SHP77 (cell line): ENCODE data around the gene SLC35A4.
"Not testable (repeated sequence)": the region's sequence is repeated elsewhere in the genome, so short reads cannot be mapped to it uniquely, and the experiment has no call there.

Experiments used
- DNase-seq, 2 experiments: peaks; one replicate each; lab custom pipeline; 2025; lab: John Stamatoyannopoulos, UW

The SLC35A4 gene

DNA sequence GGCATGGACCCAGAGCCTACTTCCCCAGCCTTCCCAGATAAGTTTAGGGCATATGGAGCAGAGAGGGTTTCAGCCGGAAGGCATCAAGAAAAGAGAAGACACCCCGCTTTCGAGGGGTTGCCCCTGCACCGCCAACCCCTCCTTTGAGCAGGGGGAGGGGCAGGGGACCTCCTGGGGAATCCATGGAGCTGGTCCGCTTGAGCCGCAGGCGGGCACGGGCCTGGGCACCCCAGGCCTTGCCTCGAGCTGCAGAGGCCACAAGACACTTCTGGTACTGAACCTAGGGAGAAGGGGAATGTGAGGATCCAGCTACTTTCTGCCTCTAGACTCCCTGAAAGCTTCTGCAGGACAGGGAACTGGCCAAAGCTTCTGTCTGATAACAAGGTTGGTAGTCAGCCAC is 6.1 kb upstream of the SLC35A4 start:
- no peak for DNase-seq

DNA sequence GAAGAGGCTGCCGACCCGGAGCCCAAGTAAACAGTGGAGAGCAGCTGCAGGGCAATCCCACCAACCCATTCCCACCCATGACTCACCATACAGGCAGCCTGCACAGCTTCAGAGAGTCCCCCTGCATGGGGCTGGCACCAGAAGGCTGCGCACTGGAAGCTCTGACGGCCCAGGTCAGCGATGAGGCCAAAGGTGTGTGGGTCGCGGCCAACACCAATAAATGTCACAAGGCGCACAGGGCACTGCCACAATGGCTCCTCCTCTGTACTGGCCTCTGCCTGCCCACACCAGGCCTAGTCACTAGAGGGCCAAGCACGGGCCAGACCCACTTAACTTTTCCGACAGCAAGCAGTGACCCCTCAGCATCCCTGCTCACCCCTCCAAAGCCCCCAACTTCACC is 4.4 kb upstream of the SLC35A4 start:
- no peak for DNase-seq

DNA sequence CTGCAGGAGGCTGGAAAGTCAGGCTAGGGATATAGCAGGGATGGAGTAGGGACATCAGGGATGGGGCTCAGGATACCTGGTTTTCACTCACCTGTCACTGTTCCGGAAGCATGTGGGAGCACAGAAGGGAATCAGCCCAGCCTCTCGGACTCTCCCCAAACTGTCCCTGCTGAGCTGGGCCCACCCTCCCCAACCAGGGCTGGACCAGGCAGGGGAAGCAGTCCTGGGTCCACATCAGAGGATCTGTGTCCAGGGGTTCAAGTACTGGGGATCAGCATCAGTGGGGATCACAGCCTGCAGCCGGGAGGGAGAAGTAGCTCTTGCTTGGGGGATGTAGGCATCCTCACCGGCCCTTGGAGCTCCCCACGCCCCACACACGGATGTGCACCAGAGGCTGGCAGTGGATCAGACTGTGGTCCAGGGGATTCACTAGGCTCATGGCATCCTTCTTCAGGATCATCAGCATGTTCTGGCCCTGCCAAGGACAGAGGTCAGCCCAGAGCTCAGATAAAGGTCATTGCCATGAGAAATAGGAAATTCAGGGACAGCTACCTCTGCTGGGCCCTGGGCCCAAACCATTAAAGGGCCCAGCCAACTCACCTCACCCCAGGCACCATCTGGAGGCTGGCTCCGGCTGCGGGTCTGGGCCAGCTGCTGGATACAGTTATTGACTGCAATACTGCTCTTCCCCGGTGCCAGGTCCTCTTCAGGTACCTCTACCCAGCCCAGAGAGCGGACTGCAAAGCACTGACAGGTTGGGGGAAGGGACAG is 2.7 kb upstream of the SLC35A4 start:
- DNase-seq = no peak

DNA sequence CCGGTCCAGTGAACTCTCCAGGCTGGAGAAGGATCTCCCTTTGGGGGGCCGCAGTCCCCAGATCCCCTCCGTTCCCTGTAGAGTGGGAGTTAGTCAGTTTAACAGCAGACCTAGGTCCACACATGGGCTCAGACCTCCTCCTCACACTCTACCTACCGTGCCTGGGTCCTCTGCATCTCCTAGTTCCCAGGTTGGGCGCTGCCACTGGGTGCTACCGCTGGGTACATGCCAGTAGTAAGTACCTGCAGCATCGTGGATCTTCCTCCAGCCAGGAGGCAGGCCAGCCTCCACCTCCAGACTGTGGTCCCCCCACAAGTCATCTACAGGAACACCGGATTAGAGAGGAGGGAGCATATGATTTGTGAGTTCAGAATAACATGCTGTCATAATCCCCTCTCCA is 1.0 kb upstream of the SLC35A4 start:
- DNase-seq = peak in 1 of 2 experiments; percentile 43

DNA sequence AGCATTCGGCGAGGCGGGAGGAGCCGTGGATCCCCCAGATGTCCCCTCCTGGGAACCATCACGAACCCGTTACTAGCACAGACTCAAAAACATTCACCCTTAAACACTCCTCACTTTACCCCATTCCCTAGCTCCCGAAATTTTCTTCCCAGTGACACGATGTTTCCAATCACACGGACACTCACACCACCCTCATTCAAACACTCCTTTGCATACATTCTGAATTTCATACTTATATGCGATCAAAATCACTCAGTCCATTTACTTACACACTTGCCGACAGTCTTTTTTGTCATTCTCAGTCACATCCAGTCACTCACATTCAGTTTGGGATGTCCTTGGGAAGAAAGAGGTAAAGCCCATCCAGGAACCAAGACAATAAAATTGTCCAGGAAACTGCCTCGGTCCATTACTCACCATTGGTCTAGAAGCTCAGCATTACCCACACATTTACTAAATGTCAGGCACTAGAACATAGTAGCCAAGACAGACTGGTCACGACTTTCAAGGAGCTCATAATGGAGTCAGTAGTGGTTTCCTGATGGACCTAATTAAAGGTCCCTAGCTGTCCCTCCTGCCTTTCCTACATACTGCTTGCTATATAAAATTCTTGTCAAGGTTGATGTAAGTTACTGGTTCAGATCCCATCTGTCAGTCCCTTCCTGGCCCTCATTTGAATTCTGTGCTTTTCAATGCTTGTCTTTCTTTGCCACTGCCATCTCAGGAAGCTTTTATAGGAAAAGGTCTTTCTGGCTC is 574 bp downstream of the SLC35A4 start:
- DNase-seq = no peak

DNA sequence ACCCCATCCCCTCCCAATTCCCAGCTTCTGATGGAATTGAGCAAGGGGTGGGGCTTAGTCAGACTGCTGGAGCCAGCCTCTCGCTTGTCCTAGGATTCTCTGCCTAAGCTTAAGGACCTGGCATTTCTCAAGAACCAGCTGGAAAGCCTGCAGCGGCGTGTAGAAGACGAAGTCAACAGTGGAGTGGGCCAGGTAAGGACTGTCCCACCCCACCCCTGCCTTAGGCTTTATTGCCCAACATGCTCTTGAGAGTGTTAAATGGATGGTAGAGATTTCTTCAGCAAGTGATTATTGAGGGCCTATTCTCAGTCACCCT is 1.1 kb downstream of the SLC35A4 start:
- no peak for DNase-seq

DNA sequence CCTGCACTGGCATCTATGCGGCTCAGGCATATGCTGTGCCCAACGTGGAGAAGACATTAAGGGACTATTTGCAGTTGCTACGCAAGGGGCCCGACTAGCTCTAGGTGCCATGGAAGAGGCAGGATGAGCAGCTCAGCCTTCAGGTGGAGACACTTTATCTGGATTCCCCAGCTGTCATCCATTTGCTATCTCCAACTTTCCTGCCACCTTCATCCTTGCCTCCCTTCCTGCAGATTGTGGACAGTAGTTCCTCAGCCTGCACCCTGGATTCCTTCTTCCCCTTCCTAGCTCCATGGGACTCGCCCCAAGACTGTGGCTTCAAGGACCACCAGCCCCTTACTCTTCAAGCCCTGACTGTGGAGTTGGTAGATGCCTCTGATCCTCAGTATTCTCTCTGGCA is 2.0 kb downstream of the SLC35A4 start:
- no peak for DNase-seq

DNA sequence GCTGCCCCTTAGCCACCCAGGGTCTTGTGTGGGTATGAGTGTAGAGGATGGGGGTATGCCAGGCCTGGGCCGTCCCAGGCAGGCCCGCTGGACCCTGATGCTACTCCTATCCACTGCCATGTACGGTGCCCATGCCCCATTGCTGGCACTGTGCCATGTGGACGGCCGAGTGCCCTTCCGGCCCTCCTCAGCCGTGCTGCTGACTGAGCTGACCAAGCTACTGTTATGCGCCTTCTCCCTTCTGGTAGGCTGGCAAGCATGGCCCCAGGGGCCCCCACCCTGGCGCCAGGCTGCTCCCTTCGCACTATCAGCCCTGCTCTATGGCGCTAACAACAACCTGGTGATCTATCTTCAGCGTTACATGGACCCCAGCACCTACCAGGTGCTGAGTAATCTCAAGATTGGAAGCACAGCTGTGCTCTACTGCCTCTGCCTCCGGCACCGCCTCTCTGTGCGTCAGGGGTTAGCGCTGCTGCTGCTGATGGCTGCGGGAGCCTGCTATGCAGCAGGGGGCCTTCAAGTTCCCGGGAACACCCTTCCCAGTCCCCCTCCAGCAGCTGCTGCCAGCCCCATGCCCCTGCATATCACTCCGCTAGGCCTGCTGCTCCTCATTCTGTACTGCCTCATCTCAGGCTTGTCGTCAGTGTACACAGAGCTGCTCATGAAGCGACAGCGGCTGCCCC is 2.6 kb downstream of the SLC35A4 start:
- DNase-seq = no peak

DNA sequence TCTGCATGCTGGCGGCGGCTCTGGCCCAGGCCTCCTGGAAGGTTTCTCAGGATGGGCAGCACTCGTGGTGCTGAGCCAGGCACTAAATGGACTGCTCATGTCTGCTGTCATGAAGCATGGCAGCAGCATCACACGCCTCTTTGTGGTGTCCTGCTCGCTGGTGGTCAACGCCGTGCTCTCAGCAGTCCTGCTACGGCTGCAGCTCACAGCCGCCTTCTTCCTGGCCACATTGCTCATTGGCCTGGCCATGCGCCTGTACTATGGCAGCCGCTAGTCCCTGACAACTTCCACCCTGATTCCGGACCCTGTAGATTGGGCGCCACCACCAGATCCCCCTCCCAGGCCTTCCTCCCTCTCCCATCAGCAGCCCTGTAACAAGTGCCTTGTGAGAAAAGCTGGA is 3.2 kb downstream of the SLC35A4 start:
- no peak for DNase-seq

DNA sequence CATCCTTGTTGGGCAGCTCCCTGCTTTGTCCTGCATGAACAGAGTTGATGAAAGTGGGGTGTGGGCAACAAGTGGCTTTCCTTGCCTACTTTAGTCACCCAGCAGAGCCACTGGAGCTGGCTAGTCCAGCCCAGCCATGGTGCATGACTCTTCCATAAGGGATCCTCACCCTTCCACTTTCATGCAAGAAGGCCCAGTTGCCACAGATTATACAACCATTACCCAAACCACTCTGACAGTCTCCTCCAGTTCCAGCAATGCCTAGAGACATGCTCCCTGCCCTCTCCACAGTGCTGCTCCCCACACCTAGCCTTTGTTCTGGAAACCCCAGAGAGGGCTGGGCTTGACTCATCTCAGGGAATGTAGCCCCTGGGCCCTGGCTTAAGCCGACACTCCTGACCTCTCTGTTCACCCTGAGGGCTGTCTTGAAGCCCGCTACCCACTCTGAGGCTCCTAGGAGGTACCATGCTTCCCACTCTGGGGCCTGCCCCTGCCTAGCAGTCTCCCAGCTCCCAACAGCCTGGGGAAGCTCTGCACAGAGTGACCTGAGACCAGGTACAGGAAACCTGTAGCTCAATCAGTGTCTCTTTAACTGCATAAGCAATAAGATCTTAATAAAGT is 3.9 kb downstream of the SLC35A4 start:
- DNase-seq = no peak

DNA sequence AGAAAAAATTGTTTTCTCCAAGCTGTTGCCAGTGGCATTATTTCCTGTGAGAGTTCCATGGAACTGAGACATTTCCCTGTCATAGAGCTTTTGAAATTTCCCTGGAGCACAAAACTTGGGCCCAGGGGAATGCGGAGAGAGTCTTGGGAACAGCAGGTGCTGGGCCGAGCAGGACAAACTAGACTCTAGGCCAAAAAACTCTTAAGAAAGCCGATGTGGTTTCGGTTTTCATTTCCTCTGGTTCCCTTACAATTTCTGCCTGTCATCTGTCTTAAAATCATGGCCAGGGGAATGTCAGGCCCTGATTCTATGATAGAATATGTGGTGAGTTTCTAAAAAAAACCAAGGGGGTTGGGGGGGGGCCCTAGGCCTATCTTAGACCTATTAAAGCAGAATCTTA is 4.6 kb downstream of the SLC35A4 start:
- no peak for DNase-seq

DNA sequence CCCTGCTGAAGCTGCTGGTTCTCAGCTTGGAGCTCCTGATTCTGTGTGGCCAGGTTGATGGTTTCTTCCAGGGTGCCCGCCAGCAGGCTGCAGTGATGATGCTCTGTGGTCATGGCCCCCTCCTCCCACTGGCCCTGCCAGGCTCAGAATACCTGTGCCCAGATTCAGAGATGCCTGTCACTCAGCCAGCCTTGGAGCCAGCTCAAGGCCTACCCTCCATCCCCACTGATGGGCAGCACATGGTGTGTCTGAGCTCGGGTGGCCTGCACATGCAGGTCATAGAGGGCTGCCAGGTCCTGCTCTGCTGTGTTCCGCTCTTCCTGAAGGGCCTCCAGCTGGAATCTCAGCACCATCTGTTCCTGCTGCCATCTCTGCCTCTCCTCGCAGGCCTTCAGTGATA is 5.4 kb downstream of the SLC35A4 start:
- DNase-seq = no peak

DNA sequence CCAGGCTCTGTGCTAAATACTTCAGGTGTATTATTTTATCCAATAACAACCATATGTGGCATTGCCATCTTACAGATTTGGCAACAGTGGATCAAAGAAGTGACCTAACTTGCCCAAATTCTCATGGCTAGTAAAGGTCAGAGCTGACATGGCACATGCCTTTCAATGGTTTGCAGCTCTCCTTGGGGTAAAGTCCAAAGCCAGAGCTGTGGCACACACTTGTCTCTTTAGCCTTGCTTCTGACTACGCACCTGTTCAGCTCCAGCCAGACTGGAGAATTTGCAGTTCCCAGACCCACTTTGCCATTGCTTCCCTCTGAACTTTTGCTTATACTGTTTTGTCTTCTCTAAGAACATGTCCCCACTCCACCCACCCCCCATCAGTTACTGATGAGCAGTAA is 5.9 kb downstream of the SLC35A4 start:
- DNase-seq = no peak

DNA sequence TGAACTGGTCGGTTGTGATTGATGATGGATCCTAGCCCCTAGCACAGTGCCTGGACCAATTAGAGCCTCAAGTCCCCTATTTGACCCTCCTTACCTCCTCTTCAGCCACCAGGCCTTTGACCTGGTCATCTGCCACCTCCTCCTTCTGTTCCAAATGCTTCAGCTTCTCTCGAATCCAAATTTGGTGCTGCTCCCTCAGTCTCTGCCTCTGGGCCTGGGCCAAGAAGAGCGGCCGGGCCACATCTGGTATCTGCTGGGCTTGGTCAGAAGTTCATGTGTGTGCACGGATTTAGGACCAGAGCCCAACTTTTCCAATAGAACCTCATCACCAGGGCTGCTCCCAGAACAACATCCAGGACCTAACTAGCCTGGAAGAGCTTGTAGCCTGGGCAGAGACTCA is 6.5 kb downstream of the SLC35A4 start:
- DNase-seq = no peak

DNA sequence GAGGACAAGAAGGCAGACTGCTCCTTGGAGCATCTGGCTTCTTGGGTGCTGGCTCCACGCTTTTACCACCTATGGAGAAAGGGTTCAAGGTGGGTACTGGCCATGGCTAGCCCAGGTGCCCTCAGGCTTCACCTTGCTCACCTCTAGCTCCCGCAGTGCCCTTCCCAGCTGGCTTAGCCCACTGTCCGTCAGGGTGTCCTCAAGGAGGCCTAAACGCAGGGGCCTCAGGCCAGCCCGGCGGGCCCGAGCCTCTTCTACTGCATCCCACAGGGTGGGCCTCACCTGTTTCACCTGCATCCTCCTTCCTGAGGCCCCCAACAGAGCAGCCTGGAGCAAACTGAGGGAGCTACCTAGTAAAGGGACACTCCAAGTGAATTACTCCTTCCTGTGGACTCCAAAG is 9.1 kb downstream of the SLC35A4 start:
- DNase-seq = no peak

DNA sequence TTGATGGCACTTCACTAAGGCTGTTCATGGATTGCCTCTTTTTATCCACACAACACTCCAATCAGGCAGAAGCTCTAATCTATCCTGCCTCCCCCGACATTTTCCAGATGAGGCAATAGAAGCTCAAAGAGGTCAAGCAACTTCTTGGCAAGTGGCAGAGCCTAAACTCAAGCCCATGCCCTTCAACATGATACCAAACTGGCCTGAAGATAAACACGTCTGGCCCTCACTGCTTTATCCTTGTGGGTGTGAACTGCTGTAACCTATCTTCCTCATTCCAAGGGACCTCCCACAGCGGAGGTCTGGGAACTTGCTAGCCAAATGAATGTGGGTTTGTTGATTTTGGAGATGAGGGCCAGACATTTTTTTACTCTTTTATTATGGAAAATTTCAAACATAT is 9.5 kb downstream of the SLC35A4 start:
- DNase-seq = no peak

DNA sequence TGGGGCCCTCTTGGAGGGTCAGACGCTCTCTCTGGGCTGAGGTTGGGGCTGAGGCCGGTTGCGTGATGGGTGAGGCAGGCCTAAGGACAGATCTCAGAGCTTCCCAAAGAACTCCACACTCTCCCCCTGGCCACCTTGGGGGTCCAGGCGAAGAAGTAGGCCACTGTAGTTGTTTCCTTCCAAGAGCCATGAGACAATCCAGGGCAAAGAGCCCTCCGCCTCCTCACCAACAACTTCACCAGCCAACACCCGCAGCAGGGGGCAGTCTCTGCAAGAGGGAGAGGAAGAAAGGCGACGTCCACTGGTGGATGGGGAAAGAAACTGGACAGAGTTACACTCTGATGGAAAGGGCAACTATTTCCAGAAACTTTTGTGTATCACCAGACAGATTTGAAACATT is 10.7 kb downstream of the SLC35A4 start:
- DNase-seq = peak; percentile 40 to 51

DNA sequence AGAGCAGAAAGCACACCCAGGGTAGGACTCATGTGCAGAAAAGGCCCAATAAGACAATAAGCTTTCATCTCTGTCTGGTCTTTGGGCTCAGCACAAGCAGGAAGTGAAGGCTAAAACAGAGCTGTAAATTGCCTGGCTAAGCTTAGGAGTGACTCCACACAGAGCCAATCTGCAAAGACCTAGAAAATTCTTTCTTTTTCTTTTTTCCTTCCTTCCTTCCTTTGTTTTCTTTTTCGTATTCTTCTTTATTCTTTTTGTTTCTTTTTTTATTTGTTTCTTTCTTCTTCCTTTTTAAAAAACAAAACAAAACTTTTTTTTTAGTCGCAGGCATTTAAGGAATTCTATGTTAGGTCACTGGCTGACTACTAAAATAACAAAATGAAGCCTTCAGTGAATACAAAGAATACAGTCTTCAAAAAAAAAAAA is 12.2 kb downstream of the SLC35A4 start:
- no peak for DNase-seq

DNA sequence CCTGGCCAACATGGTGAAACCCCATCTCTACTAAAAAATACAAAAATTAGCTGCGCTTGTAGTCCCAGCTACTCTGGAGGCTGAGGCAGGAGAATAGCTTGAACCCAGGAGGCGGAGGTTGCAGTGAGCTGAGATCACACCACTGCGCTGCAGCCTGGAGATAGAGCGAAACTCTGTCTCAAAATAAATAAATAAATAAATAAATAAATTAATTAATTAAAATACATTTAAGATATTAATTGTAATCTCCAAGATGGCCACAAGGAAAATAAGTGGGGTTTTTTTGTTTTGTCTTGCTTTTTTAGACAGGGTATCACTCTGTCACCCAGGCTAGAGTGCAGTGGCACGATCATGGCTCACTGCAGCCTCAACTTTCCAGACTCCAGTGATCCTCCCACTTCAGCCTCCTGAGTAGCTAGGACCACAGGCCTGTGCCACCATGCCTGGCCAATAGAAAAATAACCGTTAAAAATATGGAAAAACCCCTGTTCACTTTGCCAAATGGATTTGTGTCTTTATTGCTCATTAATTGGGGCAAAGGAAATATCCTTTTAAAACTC is 14.6 kb downstream of the SLC35A4 start:
- DNase-seq = not testable (repeated sequence)

DNA sequence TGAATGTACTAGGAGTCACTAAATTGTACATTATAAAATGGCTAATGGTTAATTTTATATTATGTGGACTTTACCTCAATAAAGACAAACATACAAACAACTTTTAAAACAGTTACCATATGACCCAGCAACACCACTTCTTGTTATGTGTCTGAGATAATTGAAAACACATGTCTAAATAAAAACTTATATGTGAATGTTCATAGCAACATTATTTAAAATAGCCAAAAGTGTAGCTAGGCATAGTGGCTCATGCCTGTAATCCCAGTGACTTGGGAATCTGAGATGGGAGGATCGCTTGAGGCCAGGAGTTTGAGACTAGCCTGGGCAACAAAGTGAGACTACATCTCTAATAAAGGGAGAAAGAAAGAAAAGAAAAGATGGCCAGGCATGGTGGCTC is 22.9 kb downstream of the SLC35A4 start:
- no peak for DNase-seq

DNA sequence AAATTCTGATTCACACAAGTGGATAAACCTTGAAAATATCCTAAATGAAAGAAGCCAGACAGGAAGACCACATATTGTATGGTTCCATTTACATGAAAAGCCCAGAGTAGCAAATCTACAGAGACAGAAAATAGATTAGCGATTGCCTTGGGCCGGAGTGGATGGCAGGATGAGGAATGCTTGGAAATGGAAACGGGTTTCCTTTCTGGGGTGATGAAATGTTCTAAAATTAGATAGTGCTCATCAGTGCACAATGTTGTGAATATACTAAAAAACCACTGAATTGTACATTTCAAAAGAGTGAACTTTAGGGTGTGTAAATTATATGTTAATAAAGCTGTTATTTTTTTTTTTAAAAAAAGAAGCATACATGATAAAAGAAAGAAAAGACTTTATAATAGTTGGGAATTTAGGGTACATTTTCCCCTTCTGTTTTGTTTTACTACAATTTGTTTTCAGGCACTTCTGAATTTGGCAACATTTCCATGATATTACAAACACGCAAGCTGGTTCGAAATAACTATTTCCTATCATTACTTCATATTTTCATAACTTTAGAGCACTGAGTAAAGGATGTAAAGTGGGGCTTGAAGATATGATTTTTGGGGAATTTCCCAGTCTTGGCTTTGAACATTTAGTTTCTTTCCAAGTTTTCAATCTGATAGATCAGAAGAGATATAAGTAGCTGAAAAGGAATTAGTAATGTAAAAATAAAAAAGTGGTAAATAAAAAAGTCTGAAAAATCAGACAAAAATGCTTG is 23.9 kb downstream of the SLC35A4 start:
- no peak for DNase-seq

DNA sequence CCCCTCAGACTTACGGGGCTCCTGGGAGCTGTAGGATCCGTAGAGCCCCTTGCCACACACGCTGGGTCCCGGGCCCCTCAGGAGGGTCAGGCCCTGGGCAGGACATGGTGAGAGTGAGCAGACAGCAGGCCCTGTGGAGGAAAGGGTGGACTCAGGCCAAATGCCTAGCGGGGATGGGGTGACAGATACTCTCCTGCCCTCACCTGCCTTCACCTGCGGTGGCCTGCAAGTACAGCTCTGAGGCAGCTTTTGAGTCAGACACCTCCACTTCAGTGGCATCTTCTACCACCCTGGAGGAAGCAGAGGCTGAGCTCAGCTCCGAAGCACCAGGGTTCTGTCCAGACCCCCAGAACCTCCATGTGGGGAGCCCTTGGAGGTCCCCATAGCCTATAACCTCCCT is 26.2 kb downstream of the SLC35A4 start:
- no peak for DNase-seq
